HG03378 (cell line): Measurements from ENCODE around the gene GRM2.

Source experiments
- ATAC-seq: cut with Tn5 transposase; IDR thresholded peaks from one replicate; pipeline ENCODE4 v1.9.1; 2021; ENCODE audit warnings: mild to moderate bottlenecking, moderate library complexity; ENCODE audit not compliant: unreplicated experiment

GRM2 gene

GRCh38 chr3:51706788-51707731 lies at the start of gene GRM2:
GRM2 (plus strand) TSS chr3:51707068; CDS start chr3:51708984, 1,916 bp downstream.
- no peak for ATAC-seq

GRCh38 chr3:51657234-51657633 lies 49.6 kb upstream of the GRM2 start:
- ATAC-seq = no peak

- no peak for ATAC-seq
Measured at GRCh38 chr3:51659942-51660341, 46.9 kb upstream of the GRM2 start.

- ATAC-seq = no peak
Measured at GRCh38 chr3:51662456-51662855, 44.4 kb upstream of the GRM2 start.

DNA sequence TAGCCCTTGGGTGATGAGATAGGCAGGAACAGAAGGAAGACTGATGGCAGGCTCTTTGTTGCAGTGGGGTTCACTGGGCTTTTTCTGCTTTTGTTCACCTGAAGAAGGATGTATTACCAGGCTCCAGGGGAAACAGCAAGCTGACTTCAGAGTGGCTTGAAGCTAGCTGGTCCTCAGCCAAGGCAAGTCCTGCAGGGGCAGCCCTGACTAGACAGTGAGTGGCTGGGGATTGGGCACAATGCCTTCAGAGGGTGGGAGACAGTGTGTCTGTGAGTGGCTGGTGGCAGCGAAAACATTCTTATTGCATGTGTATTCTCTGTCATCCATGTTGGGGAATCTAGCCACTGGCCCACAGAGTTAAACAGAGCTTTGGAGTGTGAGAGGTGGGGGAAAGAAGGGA lies 38.1 kb upstream of the GRM2 start:
- ATAC-seq = no peak

DNA sequence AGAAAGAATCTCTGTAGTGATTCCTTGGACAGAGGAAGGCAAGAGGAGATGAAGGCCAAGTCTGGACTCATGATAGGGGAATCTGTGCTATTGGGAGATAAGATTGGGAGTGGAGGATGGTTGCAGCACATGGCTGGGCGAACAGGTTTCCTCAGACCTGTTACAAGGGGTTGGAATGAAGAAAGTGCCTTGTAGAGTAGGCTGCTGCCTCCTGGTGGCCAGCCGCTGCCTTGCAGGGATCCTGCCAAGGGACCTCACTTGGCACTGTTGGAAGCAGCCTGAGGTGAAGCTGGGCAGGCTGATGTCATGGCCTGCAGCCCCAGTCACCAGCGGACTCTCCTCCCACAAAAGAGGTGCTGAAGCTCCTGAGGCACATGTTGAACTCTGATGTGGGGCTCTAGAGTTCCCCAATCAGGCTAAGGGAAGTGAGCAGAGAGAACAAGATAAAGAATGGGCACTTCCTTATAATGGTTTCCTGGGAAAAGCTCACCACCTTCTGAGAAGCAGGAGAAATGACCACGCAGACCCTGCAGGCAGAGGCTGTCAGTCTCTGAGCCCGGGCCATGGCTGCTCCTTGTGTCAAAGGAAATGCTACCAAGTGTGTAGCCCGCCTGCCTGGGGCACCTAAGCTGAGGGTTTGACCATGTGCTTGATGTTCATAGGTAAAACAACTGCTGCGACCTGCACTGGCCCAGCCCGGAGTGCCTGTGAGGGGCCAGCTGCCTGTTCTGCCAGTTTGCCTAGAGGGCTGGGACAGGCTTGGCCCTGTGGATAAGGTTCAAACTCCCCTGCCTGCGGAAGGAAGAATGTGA lies 37.4 kb upstream of the GRM2 start:
- peak; percentile 32 for ATAC-seq

- no peak for ATAC-seq
Measured at GRCh38 chr3:51670053-51670822, 36.6 kb upstream of the GRM2 start.

GRCh38 chr3:51670823-51671733 lies 35.8 kb upstream of the GRM2 start, which contains the start of gene TEX264:
TEX264 (plus strand) TSS chr3:51671252; CDS start chr3:51674305, 3,053 bp downstream.
- ATAC-seq = peak; percentile 61

- peak; percentile 26 for ATAC-seq
Measured at GRCh38 chr3:51671734-51672475, 35.0 kb upstream of the GRM2 start.

GRCh38 chr3:51673181-51673801 lies 33.6 kb upstream of the GRM2 start:
- ATAC-seq = no peak

GRCh38 chr3:51673802-51674654 lies 32.8 kb upstream of the GRM2 start:
- ATAC-seq = no peak

GRCh38 chr3:51675201-51675611 lies 31.7 kb upstream of the GRM2 start:
- no peak for ATAC-seq

GRCh38 chr3:51676102-51676640 lies 30.7 kb upstream of the GRM2 start:
- ATAC-seq = no peak

- no peak for ATAC-seq
Measured at GRCh38 chr3:51677358-51677757, 29.5 kb upstream of the GRM2 start.

- ATAC-seq = no peak
Measured at GRCh38 chr3:51678186-51678585, 28.7 kb upstream of the GRM2 start.

DNA sequence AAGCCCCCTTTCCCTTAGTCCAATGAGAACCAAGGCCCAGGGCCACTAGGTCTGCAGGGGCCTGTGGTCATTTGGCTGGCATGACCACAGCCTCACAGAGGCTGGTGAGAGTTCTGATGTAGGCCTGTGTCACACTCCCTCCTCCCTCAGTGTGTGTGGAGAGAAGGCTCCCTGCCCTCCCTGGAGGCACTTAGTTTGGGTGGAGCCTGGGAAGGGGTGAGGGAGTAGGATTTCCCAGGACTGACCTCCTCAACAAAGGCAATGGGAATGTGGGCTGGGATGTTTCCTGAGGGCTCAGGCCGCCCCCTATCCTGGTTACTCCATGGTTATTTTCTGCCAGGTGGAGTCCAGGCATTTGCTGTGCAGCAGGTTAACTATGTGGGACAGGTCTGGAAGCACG lies 28.2 kb upstream of the GRM2 start:
- no peak for ATAC-seq

- no peak for ATAC-seq
Measured at GRCh38 chr3:51679318-51679717, 27.6 kb upstream of the GRM2 start.

DNA sequence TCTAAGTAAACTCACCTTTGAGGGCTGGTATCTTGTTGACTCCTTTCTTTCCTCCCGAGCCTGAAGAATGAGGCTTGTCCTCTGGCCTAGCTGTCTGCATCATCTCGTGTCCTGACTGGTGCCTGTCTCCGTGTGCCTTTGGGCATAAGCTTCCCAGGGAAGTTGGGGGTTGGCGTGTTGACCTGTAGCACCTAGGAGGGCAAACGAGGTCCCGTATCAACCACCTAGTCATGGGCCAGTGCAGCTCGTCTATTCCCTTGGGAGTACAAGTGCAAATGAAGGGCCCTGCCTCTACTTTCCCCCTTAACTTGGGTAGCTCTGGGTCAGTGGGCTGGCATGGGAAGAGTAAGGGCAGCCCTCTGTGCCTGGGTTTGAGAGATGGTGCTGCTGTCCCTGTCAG lies 27.1 kb upstream of the GRM2 start:
- ATAC-seq = no peak
